Stimulated activated effector memory CD8-positive, alpha-beta T cell treated with anti-CD3 and anti-CD28 coated beads, Interleukin-12 subunit alpha, Interleukin-12 subunit beta, amount 100 ng/mL, for 72 hours (primary cell): ENCODE data around the gene PIMREG.
"Not testable (repeated sequence)": the region's sequence is repeated elsewhere in the genome, so short reads cannot be mapped to it uniquely, and the experiment has no call there.

ENCODE experiments used
- ATAC-seq: fragments of 150-1000 bp; cut with Tn5 transposase; 2 replicates; pipeline ENCODE4 v1.10.0; 2021
- DNase-seq, 2 donors: peaks; one replicate each; pipeline ENCODE4 v3.0.0; 2021 to 2022; ENCODE audit warnings: low spot score in 2 of 2
- H3K27ac Mint-ChIP-seq: one replicate; pipeline ENCODE4 v1.8.0; 2022; ENCODE audit warnings: mild to moderate bottlenecking, mixed read lengths
- H3K36me3 Mint-ChIP-seq: one replicate; pipeline ENCODE4 v1.8.0; 2022; ENCODE audit warnings: mild to moderate bottlenecking, mixed read lengths
- H3K4me1 Mint-ChIP-seq: one replicate; pipeline ENCODE4 v1.8.0; 2022; ENCODE audit warnings: mixed read lengths
- H3K4me3 Mint-ChIP-seq: one replicate; pipeline ENCODE4 v1.8.0; 2022; ENCODE audit warnings: mild to moderate bottlenecking, mixed read lengths
- H3K9me3 Mint-ChIP-seq: one replicate; pipeline ENCODE4 v1.8.0; 2022; ENCODE audit warnings: mixed read lengths

PIMREG gene

GRCh38 chr17:6476076-6476809 lies 32.0 kb downstream of the PIMREG start:
- Mint-ChIP-seq H3K36me3 (no peaks in the 10 kb centered on the region), H3K9me3 (no peaks in the 10 kb centered on the region), H3K4me1 (peaks cover 6% of the 10 kb centered on the region), H3K4me3 (no peak overlapping the region), H3K27ac (no peak overlapping the region)
- DNase-seq (no peak), ATAC-seq (no peak)

GRCh38 chr17:6476810-6477179 lies 32.5 kb downstream of the PIMREG start:
- no peaks in the 10 kb centered on the region for H3K9me3 Mint-ChIP-seq
- ATAC-seq (no peak), DNase-seq (no peak)
- H3K27ac Mint-ChIP-seq: peak overlapping the region; percentile 54
- peaks cover 6% of the 10 kb centered on the region for H3K4me1 Mint-ChIP-seq
- no peaks in the 10 kb centered on the region for H3K36me3 Mint-ChIP-seq
- no peak overlapping the region for H3K4me3 Mint-ChIP-seq

- no peak for ATAC-seq
- H3K36me3 Mint-ChIP-seq: no peaks in the 10 kb centered on the region
These were observed 33.7 kb downstream of the PIMREG start for GRCh38 chr17:6477831-6478383.

GRCh38 chr17:6478486-6478885 lies 34.2 kb downstream of the PIMREG start:
- no peak overlapping the region for H3K27ac Mint-ChIP-seq
- H3K4me1 Mint-ChIP-seq: no peaks in the 10 kb centered on the region
- ATAC-seq (no peak), DNase-seq (no peak)
- H3K9me3 Mint-ChIP-seq: no peaks in the 10 kb centered on the region
- no peaks in the 10 kb centered on the region for H3K36me3 Mint-ChIP-seq
- H3K4me3 Mint-ChIP-seq: no peak overlapping the region

More at GRCh38 chr17:6477831-6478383, 33.7 kb downstream of the PIMREG start:
- H3K4me1 Mint-ChIP-seq: peaks cover 4% of the 10 kb centered on the region
- no peak for DNase-seq
- no peaks in the 10 kb centered on the region for H3K9me3 Mint-ChIP-seq
- H3K27ac Mint-ChIP-seq: peak overlapping the region; percentile 54
- H3K4me3 Mint-ChIP-seq: no peak overlapping the region

- no peaks in the 10 kb centered on the region for H3K36me3 Mint-ChIP-seq
- ATAC-seq: no peak
- no peaks in the 10 kb centered on the region for H3K9me3 Mint-ChIP-seq
- DNase-seq: no peak
- no peak overlapping the region for H3K4me3 Mint-ChIP-seq
- H3K4me1 Mint-ChIP-seq: no peaks in the 10 kb centered on the region
- H3K27ac Mint-ChIP-seq: no peak overlapping the region
These were observed 35.5 kb downstream of the PIMREG start for GRCh38 chr17:6479622-6480302.

GRCh38 chr17:6480303-6480675 lies 36.0 kb downstream of the PIMREG start:
- DNase-seq: no peak
- H3K36me3 Mint-ChIP-seq: no peaks in the 10 kb centered on the region
- no peaks in the 10 kb centered on the region for H3K4me1 Mint-ChIP-seq
- no peak overlapping the region for H3K27ac Mint-ChIP-seq
- no peaks in the 10 kb centered on the region for H3K9me3 Mint-ChIP-seq
- no peak for ATAC-seq
- H3K4me3 Mint-ChIP-seq: no peak overlapping the region

- ATAC-seq: no peak
- Mint-ChIP-seq H3K4me1 (no peaks in the 10 kb centered on the region), H3K4me3 (no peak overlapping the region), H3K9me3 (no peaks in the 10 kb centered on the region), H3K36me3 (no peaks in the 10 kb centered on the region), H3K27ac (no peak overlapping the region)
- DNase-seq: no peak
These were observed 37.8 kb downstream of the PIMREG start for GRCh38 chr17:6482105-6482455.

- not testable (repeated sequence) for ATAC-seq, H3K4me3 Mint-ChIP-seq, H3K4me1 Mint-ChIP-seq, DNase-seq, H3K27ac Mint-ChIP-seq, H3K9me3 Mint-ChIP-seq, H3K36me3 Mint-ChIP-seq
These were observed 38.5 kb downstream of the PIMREG start for GRCh38 chr17:6482796-6483195.

- Mint-ChIP-seq H3K27ac (no peak overlapping the region), H3K36me3 (no peaks in the 10 kb centered on the region), H3K4me1 (no peaks in the 10 kb centered on the region), H3K9me3 (no peaks in the 10 kb centered on the region), H3K4me3 (no peak overlapping the region)
- DNase-seq (no peak), ATAC-seq (no peak)
These were observed 39.3 kb downstream of the PIMREG start for GRCh38 chr17:6483507-6483906.

- Mint-ChIP-seq H3K4me3 (no peak overlapping the region), H3K36me3 (no peaks in the 10 kb centered on the region), H3K27ac (no peak overlapping the region), H3K9me3 (no peaks in the 10 kb centered on the region), H3K4me1 (no peaks in the 10 kb centered on the region)
- no peak for DNase-seq
- no peak for ATAC-seq
These were observed 41.6 kb downstream of the PIMREG start for GRCh38 chr17:6485646-6486412.

GRCh38 chr17:6487251-6488007 lies 43.2 kb downstream of the PIMREG start:
- H3K36me3 Mint-ChIP-seq: no peaks in the 10 kb centered on the region
- ATAC-seq (no peak), DNase-seq (no peak)
- H3K4me3 Mint-ChIP-seq: no peak overlapping the region
- H3K27ac Mint-ChIP-seq: no peak overlapping the region
- no peaks in the 10 kb centered on the region for H3K4me1 Mint-ChIP-seq
- H3K9me3 Mint-ChIP-seq: no peaks in the 10 kb centered on the region

GRCh38 chr17:6488008-6488539 lies 43.8 kb downstream of the PIMREG start:
- Mint-ChIP-seq H3K36me3 (no peaks in the 10 kb centered on the region), H3K4me1 (no peaks in the 10 kb centered on the region), H3K27ac (no peak overlapping the region), H3K4me3 (no peak overlapping the region), H3K9me3 (no peaks in the 10 kb centered on the region)
- ATAC-seq (no peak), DNase-seq (no peak)

- Mint-ChIP-seq H3K4me3 (no peak overlapping the region), H3K4me1 (no peaks in the 10 kb centered on the region), H3K9me3 (no peaks in the 10 kb centered on the region), H3K36me3 (no peaks in the 10 kb centered on the region), H3K27ac (no peak overlapping the region)
- ATAC-seq (no peak), DNase-seq (no peak)
These were observed 44.8 kb downstream of the PIMREG start for GRCh38 chr17:6489016-6489550.

GRCh38 chr17:6491071-6491700 lies 46.9 kb downstream of the PIMREG start:
- Mint-ChIP-seq H3K4me1 (peaks cover 10% of the 10 kb centered on the region), H3K27ac (no peak overlapping the region), H3K4me3 (no peak overlapping the region), H3K36me3 (no peaks in the 10 kb centered on the region), H3K9me3 (no peaks in the 10 kb centered on the region)
- ATAC-seq (no peak), DNase-seq (no peak)
